Measurements from ENCODE around the gene ZSCAN31.

DNA sequence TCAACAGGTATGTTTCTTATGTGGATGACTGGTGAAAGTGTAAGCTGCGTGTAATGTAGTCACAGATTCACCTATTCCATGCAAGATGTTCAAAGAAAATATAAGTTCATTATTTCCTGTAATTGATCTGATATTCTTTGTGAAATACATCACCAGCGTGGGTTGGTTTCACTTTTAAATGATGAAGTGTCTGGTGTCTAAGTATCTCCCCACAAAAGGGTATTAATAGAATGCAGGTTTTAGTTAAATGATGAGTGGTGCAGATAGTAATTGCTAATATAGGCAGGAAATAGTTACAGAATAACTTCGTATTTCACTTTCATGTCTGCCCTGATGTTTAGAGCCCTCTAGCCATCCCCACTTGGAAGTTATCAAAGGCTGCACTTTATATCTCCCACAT lies 32.4 kb downstream of the ZSCAN31 start:
- no peak for TF ChIP-seq CTCF (conservative IDR thresholded peaks at IDR 0.05; ENCODE audit: low read depth, low read length)
- no peak for TF ChIP-seq EZH2 (IDR thresholded peaks at IDR 0.05; ENCODE audit: borderline replicate concordance, low read depth, low read length, poor library complexity, severe bottlenecking)

Measured in A673 (cell line).